Stimulated activated CD8-positive, alpha-beta memory T cell treated with anti-CD3 and anti-CD28 coated beads, Interleukin-7, amount 100 ng/mL, for 4 hours (primary cell): ENCODE data around the gene TET1.
"Not testable (repeated sequence)": the region's sequence is repeated elsewhere in the genome, so short reads cannot be mapped to it uniquely, and the experiment has no call there.

Source experiments
- DNase-seq, 2 donors: peaks; one replicate each; pipeline ENCODE4 v3.0.0-alpha.2; 2020; ENCODE audit warnings: low read depth in 2 of 2

The TET1 gene

DNA sequence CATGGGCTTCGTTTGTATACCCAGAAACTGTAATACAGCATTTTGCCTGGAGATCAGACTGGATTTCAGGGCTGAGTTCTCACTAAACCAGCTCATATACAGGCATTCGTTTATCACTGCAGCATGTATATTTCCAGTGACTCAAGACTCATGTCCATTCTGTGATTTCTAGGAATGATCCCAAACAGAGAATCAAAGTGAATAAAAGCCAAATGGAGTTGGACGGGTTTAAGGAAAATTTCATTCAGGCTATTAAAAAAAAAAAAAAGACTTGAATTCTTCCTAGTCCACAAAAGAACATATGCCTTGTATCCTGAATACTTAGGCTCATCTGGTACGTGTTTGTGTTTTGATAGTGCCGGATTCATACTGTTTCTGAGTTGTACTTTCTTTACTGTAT is 46.8 kb downstream of the TET1 start:
- no peak for DNase-seq

GRCh38 chr10:68610023-68610422 is 49.9 kb downstream of the TET1 start:
- DNase-seq: not testable (repeated sequence)

- DNase-seq: no peak
These were observed 51.1 kb downstream of the TET1 start for GRCh38 chr10:68611227-68611626.

DNA sequence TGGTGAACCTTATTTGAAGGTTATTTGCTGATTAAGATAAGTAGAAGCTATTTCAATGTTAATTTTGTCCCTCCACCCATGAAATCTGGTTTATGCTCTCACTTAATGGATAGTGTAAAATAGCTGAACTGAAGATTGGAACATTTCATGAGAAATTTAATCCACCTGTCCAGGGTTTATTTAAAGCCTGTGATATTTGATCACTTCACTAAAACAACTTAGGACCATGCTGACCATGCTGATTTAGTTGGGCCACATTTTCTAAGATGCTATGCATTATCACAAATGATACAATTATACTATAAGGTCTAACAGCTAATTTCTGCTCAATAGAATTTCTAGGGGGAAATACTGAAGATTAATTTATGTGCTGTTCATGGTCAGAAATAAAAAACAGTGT is 53.8 kb downstream of the TET1 start:
- not testable (repeated sequence) for DNase-seq

- not testable (repeated sequence) for DNase-seq
These were observed 57.6 kb downstream of the TET1 start for GRCh38 chr10:68617691-68618090.

DNA sequence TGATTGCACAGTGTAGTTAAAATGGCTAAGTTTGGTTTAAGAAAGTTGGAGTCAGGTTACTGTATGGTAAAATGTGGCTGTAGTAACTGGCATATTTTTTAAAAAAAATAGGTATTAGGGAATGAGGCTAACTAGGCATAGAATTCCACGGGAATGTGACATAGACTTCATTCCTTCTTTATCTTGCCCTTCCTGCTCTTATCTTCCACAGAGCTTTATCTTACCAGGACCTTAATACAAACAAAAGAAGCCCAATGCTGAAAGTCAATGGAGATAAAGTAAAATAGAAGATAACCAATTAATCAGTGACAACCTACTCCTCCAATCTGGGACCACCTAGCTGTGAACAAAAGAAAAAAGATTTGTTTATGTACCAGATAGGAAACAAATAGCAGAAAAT is 58.1 kb downstream of the TET1 start:
- DNase-seq: no peak

- no peak for DNase-seq
These were observed 59.5 kb downstream of the TET1 start for GRCh38 chr10:68619595-68619994.

- DNase-seq: no peak
These were observed 65.3 kb downstream of the TET1 start for GRCh38 chr10:68625316-68625921.

DNA sequence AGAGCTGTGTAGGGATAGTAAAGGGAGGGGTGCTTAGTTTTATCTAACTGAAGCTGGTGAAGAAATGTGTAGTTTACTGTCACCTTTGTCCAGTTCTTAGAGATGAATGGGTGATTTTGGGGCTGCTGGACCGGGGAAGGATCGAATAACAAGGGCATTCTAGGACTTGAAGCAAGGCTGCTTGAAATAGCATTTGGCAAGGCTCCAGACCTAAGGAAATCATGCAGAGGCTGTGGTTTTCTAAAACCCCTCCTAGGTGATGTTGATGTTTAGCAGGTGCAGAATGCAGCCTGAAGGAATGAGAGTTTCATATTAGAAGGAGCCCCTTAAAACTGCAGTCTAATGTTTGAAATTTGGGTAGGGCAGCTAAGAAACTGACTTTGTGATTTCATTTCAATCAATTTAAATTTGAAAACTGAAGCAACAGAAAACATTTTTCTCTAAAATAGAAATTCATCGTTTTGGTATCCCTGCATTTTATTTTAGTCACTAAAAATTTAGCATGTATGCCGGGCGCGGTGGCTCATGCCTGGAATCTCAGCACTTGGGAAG is 68.5 kb downstream of the TET1 start:
- DNase-seq: no peak

GRCh38 chr10:68632271-68632560 is 72.1 kb downstream of the TET1 start:
- DNase-seq: not testable (repeated sequence)

GRCh38 chr10:68633281-68633680 is 73.1 kb downstream of the TET1 start:
- no peak for DNase-seq

DNA sequence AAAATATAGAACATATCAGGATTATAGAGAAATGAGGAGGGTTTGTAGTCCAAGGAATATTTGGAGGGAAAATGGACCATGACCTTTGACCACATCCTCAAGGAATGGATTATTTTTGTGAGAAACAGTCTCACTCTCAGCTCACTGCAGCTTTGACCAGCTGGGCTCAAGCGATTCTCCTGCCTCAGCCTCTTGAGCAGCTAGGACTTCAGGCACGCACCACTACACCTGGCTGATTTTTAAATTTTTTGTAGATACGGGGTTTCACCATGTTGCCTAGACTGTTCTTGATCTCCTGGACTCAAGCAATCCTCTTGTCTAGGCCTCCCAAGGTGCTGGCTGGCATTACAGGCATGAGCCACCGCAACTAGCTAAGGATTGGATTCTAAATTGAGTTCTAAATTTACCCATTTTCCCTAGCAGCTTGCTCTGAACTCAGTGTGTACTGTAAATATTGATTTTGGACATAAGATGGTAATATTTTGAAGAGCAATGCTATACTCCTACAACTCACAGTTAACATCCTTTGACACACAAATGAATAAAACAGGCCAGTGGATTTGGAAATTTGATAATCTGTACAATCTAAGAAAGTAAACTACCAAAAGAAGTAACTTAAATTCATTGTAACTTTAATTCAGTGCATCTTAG is 73.8 kb downstream of the TET1 start:
- no peak for DNase-seq

DNA sequence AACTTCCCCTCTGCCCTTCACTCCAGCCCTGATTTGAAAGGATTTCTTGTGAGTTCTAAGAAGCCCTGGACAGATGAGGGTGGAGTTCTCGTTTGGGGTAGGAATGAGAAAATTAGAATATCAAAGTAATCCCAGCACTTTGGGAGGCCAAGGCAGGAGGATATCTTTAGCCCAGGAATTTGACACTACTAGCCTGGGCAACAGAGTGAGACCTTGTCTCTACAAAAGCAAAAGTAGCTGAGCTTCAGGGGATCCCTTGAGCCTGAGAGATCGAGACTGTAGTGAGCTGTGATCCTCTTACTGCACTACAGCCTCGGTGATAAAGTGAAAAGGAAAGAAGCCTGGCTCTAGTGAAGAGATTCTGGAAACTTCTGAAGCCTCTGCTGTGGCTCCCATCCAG is 76.2 kb downstream of the TET1 start:
- no peak for DNase-seq

- not testable (repeated sequence) for DNase-seq
These were observed 83.4 kb downstream of the TET1 start for GRCh38 chr10:68643550-68643949.

DNA sequence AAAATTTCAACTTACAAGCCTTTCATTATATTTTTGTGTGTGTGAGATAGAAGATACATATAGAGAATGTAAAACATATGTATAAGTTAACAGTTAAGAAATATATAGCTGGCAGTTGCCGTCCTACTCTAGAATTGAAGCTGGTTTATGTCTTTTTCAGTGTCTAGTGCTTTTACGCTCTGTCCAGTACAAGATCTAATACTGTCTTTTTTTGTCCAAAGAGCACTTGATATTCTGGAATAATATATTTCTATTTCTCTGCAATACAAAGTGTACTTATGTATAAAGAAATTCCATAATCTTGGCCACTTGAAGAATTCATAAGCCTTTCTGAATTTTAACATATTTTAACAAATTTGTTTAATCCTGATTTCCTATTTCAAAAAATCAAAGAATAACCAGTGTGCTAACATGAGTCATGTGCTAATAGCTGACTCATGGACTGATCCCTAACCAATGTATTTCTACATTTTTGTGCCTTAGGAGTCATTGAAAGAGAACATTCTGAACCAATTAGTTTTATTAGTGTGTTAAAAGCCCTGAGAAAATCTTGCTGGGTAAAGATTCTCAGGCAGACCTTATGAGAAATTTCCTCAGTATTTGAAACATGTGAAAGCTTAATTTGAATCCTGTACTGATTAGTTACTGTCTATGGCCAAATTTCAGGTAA is 87.7 kb downstream of the TET1 start:
- DNase-seq: no peak

- DNase-seq: no peak
These were observed 95.5 kb downstream of the TET1 start for GRCh38 chr10:68655620-68656126.

- no peak for DNase-seq
These were observed 105.7 kb downstream of the TET1 start for GRCh38 chr10:68665841-68666240.

DNA sequence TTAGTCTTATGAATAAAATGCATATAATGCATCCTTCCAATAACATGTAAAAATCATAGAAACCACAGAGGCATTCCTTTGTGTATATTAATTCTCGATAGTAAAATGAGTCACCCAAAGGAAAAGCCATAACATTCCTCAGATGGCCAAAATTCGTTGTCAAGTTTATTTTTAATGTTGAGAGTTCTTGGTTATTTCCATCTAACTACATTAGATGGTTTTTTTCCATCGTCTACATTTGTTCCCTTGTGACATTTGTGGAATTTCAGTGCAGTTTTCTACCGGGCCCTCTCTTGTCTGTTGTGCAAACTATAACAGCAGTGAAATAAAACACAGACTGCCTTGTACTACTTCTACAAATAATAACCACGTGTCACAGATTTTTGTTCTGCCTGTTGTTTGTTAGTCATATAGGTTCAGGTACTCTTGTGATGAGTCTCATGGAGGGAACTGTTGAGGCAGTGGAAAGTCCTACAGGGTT is 106.2 kb downstream of the TET1 start:
- no peak for DNase-seq

GRCh38 chr10:68668231-68668630 is 108.1 kb downstream of the TET1 start:
- DNase-seq: no peak

DNA sequence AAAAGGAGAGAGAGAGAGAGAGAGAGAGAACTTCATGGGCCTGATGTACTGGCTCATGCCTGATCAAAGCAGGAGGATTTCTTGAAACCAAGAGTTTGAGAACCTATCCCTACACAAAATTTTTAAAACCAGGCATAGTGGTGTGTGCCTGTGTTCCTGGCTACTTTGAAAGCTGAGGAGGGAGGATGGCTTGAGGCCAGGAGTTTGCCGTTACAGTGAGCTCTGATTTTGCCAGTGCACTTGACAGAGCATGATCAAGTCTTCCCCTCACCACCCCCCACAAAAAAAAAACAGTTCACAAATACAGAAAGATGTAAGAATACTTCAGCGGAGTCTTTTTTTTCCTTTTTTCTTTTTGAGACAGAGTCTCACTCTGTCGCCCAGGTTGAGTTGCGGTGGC is 108.8 kb downstream of the TET1 start:
- DNase-seq: no peak

DNA sequence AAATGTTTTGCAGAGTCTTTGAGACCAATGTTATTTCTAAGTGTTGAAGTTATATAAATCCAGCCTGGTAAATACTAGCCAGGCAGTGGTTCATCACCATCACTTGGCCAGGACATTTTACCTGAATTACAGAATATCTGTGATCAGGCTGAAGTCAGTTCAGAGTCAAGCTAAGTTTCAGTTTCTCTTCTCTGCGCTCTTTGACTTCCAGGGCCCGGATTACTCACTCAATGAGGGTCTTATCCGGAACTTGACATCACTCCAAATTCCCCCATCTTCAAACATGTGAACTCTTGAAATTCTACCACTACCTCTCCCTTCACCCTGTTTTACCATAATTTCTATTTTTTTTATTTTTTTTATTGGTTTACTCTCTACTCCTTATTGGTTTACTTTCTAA is 124.3 kb downstream of the TET1 start:
- no peak for DNase-seq

GRCh38 chr10:68696018-68696417 is 135.9 kb downstream of the TET1 start:
- no peak for DNase-seq

DNA sequence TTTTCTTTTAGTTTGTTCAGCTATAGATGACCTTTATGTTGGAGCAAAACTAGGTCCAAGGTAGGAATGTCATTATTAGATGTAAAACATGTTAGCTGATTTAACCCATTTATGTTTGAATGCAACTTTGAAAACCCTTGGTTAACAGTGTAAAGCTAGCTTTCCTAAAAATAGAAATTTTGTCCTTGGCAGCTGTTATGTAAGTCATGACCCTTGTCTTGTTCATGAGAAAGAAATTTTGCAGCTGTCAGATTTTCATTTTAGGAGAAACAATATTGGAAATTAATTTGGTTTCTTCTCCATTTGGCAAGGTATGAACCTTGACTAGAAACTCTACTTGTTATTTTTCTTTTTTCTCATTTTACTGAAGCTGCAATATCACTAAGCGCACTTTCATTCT is 137.0 kb downstream of the TET1 start:
- DNase-seq: no peak
